Glutamatergic neuron (in vitro differentiated cells): Measurements from ENCODE around the gene CHST9. TPM values are rescaled to one million over a fixed set of nuclear protein-coding genes. Genes with fewer than 3 reads are reported as not detected.
A peak's percentile ranks its signal among the peaks of the same experiment; 100 is the strongest.

Experiments used
- DNase-seq: peaks from one replicate; pipeline ENCODE4 v3.0.0; 2022
- H3K27ac Mint-ChIP-seq: one replicate; pipeline ENCODE4 v1.8.0; 2020; ENCODE audit warnings: mild to moderate bottlenecking, mixed read lengths, inconsistent platforms; ENCODE audit not compliant: unreplicated experiment
- H3K27me3 Mint-ChIP-seq: one replicate; pipeline ENCODE4 v1.8.0; 2020; ENCODE audit warnings: mild to moderate bottlenecking, moderate library complexity, mixed read lengths, inconsistent platforms; ENCODE audit not compliant: unreplicated experiment
- H3K36me3 Mint-ChIP-seq: one replicate; pipeline ENCODE4 v1.8.0; 2020; ENCODE audit warnings: mild to moderate bottlenecking, mixed read lengths, inconsistent platforms; ENCODE audit not compliant: unreplicated experiment
- H3K4me1 Mint-ChIP-seq: one replicate; pipeline ENCODE4 v1.8.0; 2020; ENCODE audit warnings: mild to moderate bottlenecking, low read depth, mixed read lengths, inconsistent platforms; ENCODE audit not compliant: unreplicated experiment
- H3K4me3 Mint-ChIP-seq: one replicate; pipeline ENCODE4 v1.8.0; 2020; ENCODE audit warnings: mild to moderate bottlenecking, mixed read lengths, inconsistent platforms; ENCODE audit not compliant: unreplicated experiment
- H3K9me3 Mint-ChIP-seq: one replicate; pipeline ENCODE4 v1.8.0; 2020; ENCODE audit warnings: mild to moderate bottlenecking, moderate library complexity, mixed read lengths, inconsistent platforms; ENCODE audit not compliant: unreplicated experiment
- CTCF ChIP-seq: fragments of 200-600 bp; sonication (generic); IDR thresholded peaks from one replicate; pipeline ENCODE4 v1.5.0; 2021; ENCODE audit not compliant: partially characterized antibody, unreplicated experiment
- total RNA-seq: library from RNA; stranded (reverse); fragmentation: NEBNext Ultra II Directional; extraction: Animal tissue kit (Norgen Biotek cat#: 25700); gene quantifications from one replicate; pipeline ENCODE4 v1.2.1, GENCODE V29; 2021; ENCODE audit not compliant: unreplicated experiment

Gene CHST9
- total RNA-seq, 1 donor from 2014 or later, result not detected

- peaks cover 12% of the 10 kb centered on the region for H3K4me1 Mint-ChIP-seq
- no peaks in the 10 kb centered on the region for H3K36me3 Mint-ChIP-seq
- H3K4me3 Mint-ChIP-seq, result no peak overlapping the region
These were observed 127.4 kb downstream of the CHST9 start for GRCh38 chr18:27057519-27058234.

GRCh38 chr18:27054926-27055325, 130.2 kb downstream of the CHST9 start:
- H3K36me3 Mint-ChIP-seq, result no peaks in the 10 kb centered on the region
- no peak for TF ChIP-seq CTCF
- H3K4me1 Mint-ChIP-seq, result peaks cover 12% of the 10 kb centered on the region
- DNase-seq, result no peak
- H3K27me3 Mint-ChIP-seq, result no peaks in the 10 kb centered on the region
- no peaks in the 10 kb centered on the region for H3K9me3 Mint-ChIP-seq
- no peak overlapping the region for H3K27ac Mint-ChIP-seq
- no peak overlapping the region for H3K4me3 Mint-ChIP-seq

More at GRCh38 chr18:27057519-27058234, 127.4 kb downstream of the CHST9 start:
- TF ChIP-seq CTCF, result no peak
- Mint-ChIP-seq H3K9me3 (no peaks in the 10 kb centered on the region), H3K27ac (peak overlapping the region; percentile 71), H3K27me3 (no peaks in the 10 kb centered on the region)
- peak; percentile 51 for DNase-seq

- H3K4me3 Mint-ChIP-seq, result no peak overlapping the region
- H3K4me1 Mint-ChIP-seq, result no peaks in the 10 kb centered on the region
- TF ChIP-seq CTCF, result no peak
- H3K9me3 Mint-ChIP-seq, result no peaks in the 10 kb centered on the region
- peaks cover 2% of the 10 kb centered on the region for H3K27me3 Mint-ChIP-seq
- DNase-seq, result no peak
- H3K27ac Mint-ChIP-seq, result no peak overlapping the region
- no peaks in the 10 kb centered on the region for H3K36me3 Mint-ChIP-seq
These were observed 135.1 kb downstream of the CHST9 start for GRCh38 chr18:27049969-27050368.

- H3K27ac Mint-ChIP-seq, result no peak overlapping the region
- H3K4me3 Mint-ChIP-seq, result no peak overlapping the region
- peaks cover 2% of the 10 kb centered on the region for H3K27me3 Mint-ChIP-seq
- no peak for TF ChIP-seq CTCF
- H3K4me1 Mint-ChIP-seq, result no peaks in the 10 kb centered on the region
- H3K9me3 Mint-ChIP-seq, result no peaks in the 10 kb centered on the region
- no peak for DNase-seq
- H3K36me3 Mint-ChIP-seq, result no peaks in the 10 kb centered on the region
These were observed 139.8 kb downstream of the CHST9 start for GRCh38 chr18:27045342-27045741.

- Mint-ChIP-seq H3K9me3 (no peaks in the 10 kb centered on the region), H3K4me3 (no peak overlapping the region), H3K27me3 (no peaks in the 10 kb centered on the region), H3K4me1 (no peaks in the 10 kb centered on the region), H3K36me3 (no peaks in the 10 kb centered on the region), H3K27ac (no peak overlapping the region)
- no peak for TF ChIP-seq CTCF
- DNase-seq, result no peak
These were observed 142.9 kb downstream of the CHST9 start for GRCh38 chr18:27042177-27042576.
